Caco-2 (cell line): ENCODE data around the gene ANXA8. TPM values are rescaled to one million over a fixed set of nuclear protein-coding genes. Genes with fewer than 3 reads are reported as not detected.

ENCODE experiments used
- BruUV-seq: library from RNA; stranded (reverse); fragments of 400-500 nt; replicated peaks from 2 replicates; lab custom pipeline; 2021; lab: Mats Ljungman, UMichigan
- CTCF ChIA-PET: fragments of 300-600 bp; sonication (Branson Sonifier 250); formaldehyde crosslinking; loops from one replicate; lab custom pipeline; 2022; ENCODE audit warnings: antibody characterized with exemption; lab: Charles Lee
- POLR2A ChIA-PET: fragments of 300-600 bp; sonication (Branson Sonifier 250); formaldehyde crosslinking; loops from one replicate; lab custom pipeline; 2022; ENCODE audit warnings: antibody characterized with exemption; lab: Charles Lee
- DNase-seq, 2 experiments: peaks; one replicate each; pipeline versions ENCODE4 v3.0.0 to v3.0.0-alpha.2; 2020 to 2022
- H3K27me3 ChIP-seq: replicated peaks from 2 replicates; pipeline ENCODE4 v1.6.0; 2011; ENCODE audit warnings: low read length; ENCODE audit not compliant: control insufficient read depth, insufficient read depth
- H3K36me3 ChIP-seq: 2 replicates; pipeline ENCODE4 v1.5.1; 2011; ENCODE audit warnings: low read length; ENCODE audit not compliant: control insufficient read depth, insufficient read depth
- H3K4me1 ChIP-seq: fragments of 250-450 bp; sonication (Bioruptor Pico); 2 replicates; pipeline ENCODE4 v1.5.1; 2020; ENCODE audit warnings: mild to moderate bottlenecking
- H3K4me3 ChIP-seq: 2 replicates; pipeline ENCODE4 v1.5.1; 2011; ENCODE audit warnings: low read depth, mild to moderate bottlenecking, control low read depth, low read length
- H3K9me3 ChIP-seq: fragments of 250-450 bp; sonication (Bioruptor Pico); 2 replicates; pipeline ENCODE4 v1.5.1; 2020; ENCODE audit warnings: mild to moderate bottlenecking, moderate library complexity
- H3K27ac Mint-ChIP-seq: one replicate; pipeline ENCODE4 v1.8.0; 2022; ENCODE audit warnings: mixed read lengths; ENCODE audit not compliant: unreplicated experiment
- H3K27me3 Mint-ChIP-seq: one replicate; pipeline ENCODE4 v1.8.0; 2022; ENCODE audit warnings: mixed read lengths; ENCODE audit not compliant: insufficient read depth, unreplicated experiment
- H3K36me3 Mint-ChIP-seq: one replicate; pipeline ENCODE4 v1.8.0; 2022; ENCODE audit warnings: mild to moderate bottlenecking, mixed read lengths; ENCODE audit not compliant: insufficient read depth, unreplicated experiment
- H3K4me1 Mint-ChIP-seq: one replicate; pipeline ENCODE4 v1.8.0; 2022; ENCODE audit warnings: low read depth, mixed read lengths; ENCODE audit not compliant: unreplicated experiment
- H3K4me3 Mint-ChIP-seq: one replicate; pipeline ENCODE4 v1.8.0; 2022; ENCODE audit warnings: mild to moderate bottlenecking, moderate library complexity, mixed read lengths; ENCODE audit not compliant: unreplicated experiment
- H3K9me3 Mint-ChIP-seq: one replicate; pipeline ENCODE4 v1.8.0; 2022; ENCODE audit warnings: mixed read lengths; ENCODE audit not compliant: unreplicated experiment
- intact Hi-C: fragments of 100-400 bp; cut with micrococcal nuclease; formaldehyde crosslinking; loops from one replicate; pipeline ENCODE4 v1.10.0; 2022; ENCODE audit not compliant: unreplicated experiment
- total RNA-seq: library from RNA; stranded (reverse); gene quantifications from 2 replicates; pipeline ENCODE4 v1.2.3, GENCODE V29; 2022
- TF ChIP-seq, protein P1 (sequence below), 2 experiments: fragments of 200-600 bp in 1 of 2; IDR thresholded peaks; 1 replicate in 1 of 2; 2 replicates in 1 of 2; pipeline versions ENCODE4 v1.5.1 to v1.8.0; 2011 to 2022; ENCODE audit warnings: antibody characterized with exemption in 1 of 2, control low read depth in 1 of 2, inconsistent platforms in 1 of 2, low read depth in 1 of 2, low read length in 1 of 2, mild to moderate bottlenecking in 1 of 2, moderate library complexity in 1 of 2; ENCODE audit not compliant: insufficient read depth in 1 of 2, severe bottlenecking in 1 of 2, unreplicated experiment in 1 of 2

ANXA8 gene
- total RNA-seq, 1 experiment from 2014 or later = 20.9 TPM

DNA sequence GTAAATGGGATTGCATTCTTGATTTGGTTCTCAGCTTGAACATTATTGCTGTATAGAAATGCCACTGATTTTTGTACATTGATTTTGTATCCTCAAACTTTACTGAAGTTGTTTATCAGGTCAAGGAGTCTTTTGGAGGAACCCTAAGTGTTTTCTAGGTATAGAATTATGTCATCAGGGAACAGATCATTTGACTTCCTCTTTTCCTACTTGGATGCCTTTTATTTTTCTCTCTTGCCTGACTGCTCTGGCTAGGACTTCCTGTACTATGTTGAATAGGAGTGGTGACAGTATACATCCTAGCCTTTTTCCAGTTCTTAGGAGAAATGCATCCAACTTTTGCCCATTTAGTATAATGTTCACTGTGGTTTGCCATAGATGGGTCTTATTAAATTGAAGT lies 48.8 kb downstream of the ANXA8 start:
- peaks cover 22% of the 10 kb centered on the region for H3K4me1 ChIP-seq
- intact Hi-C loops = no loop called here
- TF ChIP-seq, protein P1, sequence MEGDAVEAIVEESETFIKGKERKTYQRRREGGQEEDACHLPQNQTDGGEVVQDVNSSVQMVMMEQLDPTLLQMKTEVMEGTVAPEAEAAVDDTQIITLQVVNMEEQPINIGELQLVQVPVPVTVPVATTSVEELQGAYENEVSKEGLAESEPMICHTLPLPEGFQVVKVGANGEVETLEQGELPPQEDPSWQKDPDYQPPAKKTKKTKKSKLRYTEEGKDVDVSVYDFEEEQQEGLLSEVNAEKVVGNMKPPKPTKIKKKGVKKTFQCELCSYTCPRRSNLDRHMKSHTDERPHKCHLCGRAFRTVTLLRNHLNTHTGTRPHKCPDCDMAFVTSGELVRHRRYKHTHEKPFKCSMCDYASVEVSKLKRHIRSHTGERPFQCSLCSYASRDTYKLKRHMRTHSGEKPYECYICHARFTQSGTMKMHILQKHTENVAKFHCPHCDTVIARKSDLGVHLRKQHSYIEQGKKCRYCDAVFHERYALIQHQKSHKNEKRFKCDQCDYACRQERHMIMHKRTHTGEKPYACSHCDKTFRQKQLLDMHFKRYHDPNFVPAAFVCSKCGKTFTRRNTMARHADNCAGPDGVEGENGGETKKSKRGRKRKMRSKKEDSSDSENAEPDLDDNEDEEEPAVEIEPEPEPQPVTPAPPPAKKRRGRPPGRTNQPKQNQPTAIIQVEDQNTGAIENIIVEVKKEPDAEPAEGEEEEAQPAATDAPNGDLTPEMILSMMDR (IDR thresholded peaks at IDR 0.05; ENCODE audit: insufficient read depth in 1 of 2, low read depth in 1 of 2, low read length in 1 of 2, severe bottlenecking in 1 of 2, unreplicated experiment in 1 of 2) = no peak
- no peak overlapping the region for H3K4me3 ChIP-seq
- no peak for DNase-seq
- no peaks in the 10 kb centered on the region for H3K36me3 ChIP-seq
- CTCF ChIA-PET = no interaction called here
- H3K27ac Mint-ChIP-seq = no peak overlapping the region
- no TSS peak for BruUV-seq
- peaks cover 17% of the 10 kb centered on the region; the same call in 1 of the 2 replicates for H3K9me3 ChIP-seq
- H3K27me3 ChIP-seq = no peaks in the 10 kb centered on the region
- H3K36me3 Mint-ChIP-seq = peaks cover 6% of the 10 kb centered on the region
- no peaks in the 10 kb centered on the region for H3K27me3 Mint-ChIP-seq
- POLR2A ChIA-PET = no interaction called here
- peaks cover 29% of the 10 kb centered on the region for H3K4me1 Mint-ChIP-seq
- peaks cover 33% of the 10 kb centered on the region for H3K9me3 Mint-ChIP-seq
- no peak overlapping the region for H3K4me3 Mint-ChIP-seq

DNA sequence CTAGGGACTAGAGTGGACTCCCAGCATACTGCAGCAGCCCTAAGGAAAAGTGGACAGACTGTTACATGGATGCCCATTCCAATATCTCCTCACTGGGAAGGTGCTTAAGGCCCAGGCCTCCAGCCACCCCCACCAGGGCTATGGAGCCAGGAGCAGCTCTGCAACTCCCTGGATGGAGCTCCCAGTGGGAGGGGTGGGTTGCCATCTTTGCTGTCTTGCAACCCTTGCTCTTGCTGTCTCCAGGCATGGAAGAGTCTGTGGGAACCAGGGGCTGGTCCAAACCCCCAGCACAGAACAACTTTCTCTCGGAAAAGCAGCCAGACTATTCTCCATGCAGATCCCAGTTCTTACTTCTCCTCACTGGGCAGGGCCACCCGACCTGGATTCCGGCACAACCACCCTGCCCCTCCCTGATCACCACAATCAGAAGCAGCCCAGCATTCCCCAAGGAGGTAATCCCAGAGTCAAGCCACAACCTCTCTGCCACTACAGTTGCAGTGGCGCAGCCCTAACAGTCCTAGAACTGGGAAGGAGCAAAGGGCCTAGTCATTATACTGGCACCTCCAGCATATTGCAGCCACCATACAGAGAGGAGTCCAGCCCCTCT lies 58.0 kb downstream of the ANXA8 start:
- Histone ChIP-seq H3K4me3 (no peak overlapping the region), H3K9me3 (no peaks in the 10 kb centered on the region), H3K27me3 (no peaks in the 10 kb centered on the region), H3K36me3 (no peaks in the 10 kb centered on the region), H3K4me1 (peaks cover 9% of the 10 kb centered on the region)
- Mint-ChIP-seq H3K4me1 (peaks cover 18% of the 10 kb centered on the region), H3K27me3 (no peaks in the 10 kb centered on the region), H3K4me3 (no peak overlapping the region), H3K27ac (no peak overlapping the region), H3K9me3 (peaks cover 12% of the 10 kb centered on the region), H3K36me3 (no peaks in the 10 kb centered on the region)
- no peak for DNase-seq
- TF ChIP-seq, protein P1 (IDR thresholded peaks at IDR 0.05; ENCODE audit: insufficient read depth in 1 of 2, low read depth in 1 of 2, low read length in 1 of 2, severe bottlenecking in 1 of 2, unreplicated experiment in 1 of 2) = no peak
- CTCF ChIA-PET = no interaction called here
- no TSS peak for BruUV-seq
- POLR2A ChIA-PET = no interaction called here
- intact Hi-C loops = no loop called here

DNA sequence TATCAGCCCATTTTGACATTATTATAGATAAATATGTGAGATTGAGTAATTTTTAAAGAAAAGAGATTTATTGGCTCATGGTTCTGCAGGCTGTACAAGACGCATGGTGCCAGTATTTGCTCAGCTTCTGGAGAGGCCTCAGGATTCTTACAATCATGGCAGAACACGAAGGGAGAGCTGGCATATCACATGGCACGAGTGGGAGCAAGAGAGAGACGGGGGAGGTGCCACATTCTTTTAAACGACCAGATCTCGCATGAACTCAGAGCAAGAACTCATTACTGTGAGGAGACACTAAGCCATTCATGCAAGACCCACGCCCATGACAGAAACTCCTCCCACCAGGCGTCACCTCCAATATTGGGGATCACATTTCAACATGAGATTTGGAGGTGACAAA lies 59.7 kb downstream of the ANXA8 start:
- Histone ChIP-seq H3K4me1 (peaks cover 7% of the 10 kb centered on the region), H3K36me3 (no peaks in the 10 kb centered on the region), H3K27me3 (no peaks in the 10 kb centered on the region), H3K9me3 (no peaks in the 10 kb centered on the region), H3K4me3 (no peak overlapping the region)
- Mint-ChIP-seq H3K4me1 (peaks cover 16% of the 10 kb centered on the region), H3K36me3 (no peaks in the 10 kb centered on the region), H3K27me3 (no peaks in the 10 kb centered on the region), H3K9me3 (peaks cover 12% of the 10 kb centered on the region), H3K27ac (no peak overlapping the region), H3K4me3 (no peak overlapping the region)
- TF ChIP-seq, protein P1 (IDR thresholded peaks at IDR 0.05; ENCODE audit: insufficient read depth in 1 of 2, low read depth in 1 of 2, low read length in 1 of 2, severe bottlenecking in 1 of 2, unreplicated experiment in 1 of 2) = no peak
- no peak for DNase-seq
- POLR2A ChIA-PET = no interaction called here
- BruUV-seq = no TSS peak
- intact Hi-C loops = no loop called here
- CTCF ChIA-PET = no interaction called here
